HT1080 (cell line): ENCODE data around the gene RGS13. TPM values are rescaled to one million over a fixed set of nuclear protein-coding genes. Genes with fewer than 3 reads are reported as not detected.

Experiments
- DNase-seq: peaks from one replicate; pipeline ENCODE4 v3.0.0-alpha.2; 2015; ENCODE audit warnings: low read depth
- total RNA-seq: library from RNA; depleted of rRNA; stranded (reverse); fragments of >200 nt; shearing (Covaris generic); gene quantifications from 2 replicates; pipeline ENCODE4 v1.2.3, GENCODE V29; 2014

Gene RGS13
- total RNA-seq, 1 experiment from 2014 or later: not detected

- DNase-seq: no peak
Measured at GRCh38 chr1:192626366-192627179, 9.4 kb upstream of the RGS13 start.

- DNase-seq: no peak
Measured at GRCh38 chr1:192627901-192628300, 8.0 kb upstream of the RGS13 start.

- DNase-seq: no peak
Measured at GRCh38 chr1:192628396-192629057, 7.4 kb upstream of the RGS13 start.

GRCh38 chr1:192629612-192630011 is 6.3 kb upstream of the RGS13 start:
- DNase-seq: no peak

- DNase-seq: no peak
Measured at GRCh38 chr1:192630521-192631287, 5.2 kb upstream of the RGS13 start.

GRCh38 chr1:192631749-192632148 is 4.2 kb upstream of the RGS13 start:
- DNase-seq: no peak

- no peak for DNase-seq
Measured at GRCh38 chr1:192632188-192632587, 3.8 kb upstream of the RGS13 start.

GRCh38 chr1:192632641-192633532 is 3.1 kb upstream of the RGS13 start:
- no peak for DNase-seq

- DNase-seq: no peak
Measured at GRCh38 chr1:192633533-192634253, 2.3 kb upstream of the RGS13 start.

- DNase-seq: no peak
Measured at GRCh38 chr1:192635041-192635440, 906 bp upstream of the RGS13 start.

GRCh38 chr1:192639607-192640368 is 3.8 kb downstream of the RGS13 start:
- DNase-seq: peak; percentile 52

- no peak for DNase-seq
Measured at GRCh38 chr1:192652159-192652558, 16.2 kb downstream of the RGS13 start.

- DNase-seq: no peak
Measured at GRCh38 chr1:192654120-192654519, 18.2 kb downstream of the RGS13 start.

- peak; percentile 90 for DNase-seq
Measured at GRCh38 chr1:192654591-192655251, 18.8 kb downstream of the RGS13 start.

GRCh38 chr1:192657760-192658159 is 21.8 kb downstream of the RGS13 start:
- no peak for DNase-seq

- DNase-seq: no peak
Measured at GRCh38 chr1:192658255-192658654, 22.3 kb downstream of the RGS13 start.

GRCh38 chr1:192660613-192661012 is 24.7 kb downstream of the RGS13 start:
- DNase-seq: no peak

- DNase-seq: peak; percentile 42
Measured at GRCh38 chr1:192668409-192668983, 32.5 kb downstream of the RGS13 start.

- no peak for DNase-seq
Measured at GRCh38 chr1:192669174-192669573, 33.2 kb downstream of the RGS13 start.
